Hematopoietic multipotent progenitor cell treated with erythropoietin and hydrocortisone succinate and interleukin-3 and kit ligand, for 4 days (in vitro differentiated cells): ENCODE results near the gene P2RX7.
"Not testable (repeated sequence)": the region's sequence is repeated elsewhere in the genome, so short reads cannot be mapped to it uniquely, and the experiment has no call there.

Experiments used
- DNase-seq: peaks from one replicate; pipeline ENCODE4 v3.0.0-alpha.2; 2015

Gene P2RX7

DNA sequence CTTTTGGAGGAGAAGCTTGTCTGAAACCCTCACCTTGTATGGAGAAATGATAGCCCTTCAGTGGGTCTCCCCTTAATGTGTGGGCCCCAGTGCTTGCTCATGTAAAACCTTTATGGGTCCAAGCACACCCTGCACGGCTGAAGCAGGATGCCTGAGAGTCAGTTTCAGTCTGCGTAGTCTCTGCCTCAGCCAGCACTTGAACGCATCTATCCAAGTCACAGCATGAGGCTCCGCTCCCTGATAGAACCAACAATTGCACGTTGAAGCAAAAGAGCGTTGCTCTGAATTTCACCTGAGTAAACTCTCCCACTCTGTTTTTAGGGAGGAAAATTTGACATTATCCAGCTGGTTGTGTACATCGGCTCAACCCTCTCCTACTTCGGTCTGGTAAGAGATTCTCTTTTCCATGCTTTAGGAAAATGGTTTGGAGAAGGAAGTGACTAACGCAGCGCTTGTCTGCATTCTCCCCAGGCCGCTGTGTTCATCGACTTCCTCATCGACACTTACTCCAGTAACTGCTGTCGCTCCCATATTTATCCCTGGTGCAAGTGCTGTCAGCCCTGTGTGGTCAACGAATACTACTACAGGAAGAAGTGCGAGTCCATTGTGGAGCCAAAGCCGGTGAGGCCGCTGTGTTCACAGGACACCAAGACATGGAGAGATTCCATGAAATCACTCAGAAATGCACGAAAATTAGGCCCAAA lies 44.3 kb downstream of the P2RX7 start:
- DNase-seq, result no peak

DNA sequence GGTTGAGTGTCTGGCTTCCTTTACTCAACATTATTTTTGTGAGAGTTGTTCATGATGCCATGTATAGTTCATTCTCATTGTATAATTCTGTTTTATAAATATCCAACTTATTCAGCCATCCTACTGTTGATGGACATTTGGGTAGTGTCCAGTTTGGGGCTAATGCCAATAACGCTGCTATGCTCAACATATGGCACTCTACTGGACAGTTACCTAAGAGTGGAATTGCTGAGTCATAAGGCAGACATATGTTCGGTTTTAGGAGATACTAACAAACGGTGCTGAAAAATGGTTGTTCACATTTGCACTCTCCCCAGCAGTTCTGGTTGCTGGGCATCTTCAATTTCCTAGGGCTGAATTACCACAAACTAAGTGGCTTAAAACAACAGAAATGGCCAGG lies 48.5 kb downstream of the P2RX7 start:
- no peak for DNase-seq

DNA sequence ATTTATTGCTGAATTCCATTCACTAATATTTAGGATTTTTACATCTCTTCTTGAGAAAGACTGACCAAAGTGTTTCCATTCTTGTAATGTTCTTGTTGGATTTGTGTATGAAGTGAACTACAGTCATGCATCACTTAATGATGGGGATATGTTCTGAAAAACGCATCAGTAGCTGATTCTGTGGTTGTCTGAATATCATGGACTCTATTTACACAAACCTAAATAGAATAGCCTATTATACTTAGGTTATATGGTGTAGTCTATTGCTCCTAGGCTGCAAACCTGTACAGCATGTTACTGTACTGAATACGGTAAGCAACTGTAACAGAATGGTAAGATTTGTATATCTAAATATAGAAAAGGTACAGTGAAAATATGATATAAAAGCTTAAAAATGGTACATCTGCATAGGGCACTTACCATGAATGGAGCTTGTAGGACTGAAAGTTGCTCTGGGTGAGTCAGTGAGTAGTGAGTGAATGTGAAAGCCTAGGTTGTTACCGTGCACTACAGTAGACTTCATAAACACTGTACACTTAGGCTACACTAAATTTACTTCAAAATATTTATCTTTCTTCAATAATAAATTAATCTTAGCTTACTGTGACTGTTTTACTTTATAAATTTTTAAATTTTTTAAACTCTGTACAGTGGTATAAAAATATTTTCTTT lies 49.7 kb downstream of the P2RX7 start:
- DNase-seq, result no peak

DNA sequence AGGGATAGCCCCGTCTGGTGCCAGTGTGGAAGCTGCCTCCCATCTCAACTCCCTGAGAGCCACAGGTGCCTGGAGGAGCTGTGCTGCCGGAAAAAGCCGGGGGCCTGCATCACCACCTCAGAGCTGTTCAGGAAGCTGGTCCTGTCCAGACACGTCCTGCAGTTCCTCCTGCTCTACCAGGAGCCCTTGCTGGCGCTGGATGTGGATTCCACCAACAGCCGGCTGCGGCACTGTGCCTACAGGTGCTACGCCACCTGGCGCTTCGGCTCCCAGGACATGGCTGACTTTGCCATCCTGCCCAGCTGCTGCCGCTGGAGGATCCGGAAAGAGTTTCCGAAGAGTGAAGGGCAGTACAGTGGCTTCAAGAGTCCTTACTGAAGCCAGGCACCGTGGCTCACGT lies 51.7 kb downstream of the P2RX7 start:
- no peak for DNase-seq

DNA sequence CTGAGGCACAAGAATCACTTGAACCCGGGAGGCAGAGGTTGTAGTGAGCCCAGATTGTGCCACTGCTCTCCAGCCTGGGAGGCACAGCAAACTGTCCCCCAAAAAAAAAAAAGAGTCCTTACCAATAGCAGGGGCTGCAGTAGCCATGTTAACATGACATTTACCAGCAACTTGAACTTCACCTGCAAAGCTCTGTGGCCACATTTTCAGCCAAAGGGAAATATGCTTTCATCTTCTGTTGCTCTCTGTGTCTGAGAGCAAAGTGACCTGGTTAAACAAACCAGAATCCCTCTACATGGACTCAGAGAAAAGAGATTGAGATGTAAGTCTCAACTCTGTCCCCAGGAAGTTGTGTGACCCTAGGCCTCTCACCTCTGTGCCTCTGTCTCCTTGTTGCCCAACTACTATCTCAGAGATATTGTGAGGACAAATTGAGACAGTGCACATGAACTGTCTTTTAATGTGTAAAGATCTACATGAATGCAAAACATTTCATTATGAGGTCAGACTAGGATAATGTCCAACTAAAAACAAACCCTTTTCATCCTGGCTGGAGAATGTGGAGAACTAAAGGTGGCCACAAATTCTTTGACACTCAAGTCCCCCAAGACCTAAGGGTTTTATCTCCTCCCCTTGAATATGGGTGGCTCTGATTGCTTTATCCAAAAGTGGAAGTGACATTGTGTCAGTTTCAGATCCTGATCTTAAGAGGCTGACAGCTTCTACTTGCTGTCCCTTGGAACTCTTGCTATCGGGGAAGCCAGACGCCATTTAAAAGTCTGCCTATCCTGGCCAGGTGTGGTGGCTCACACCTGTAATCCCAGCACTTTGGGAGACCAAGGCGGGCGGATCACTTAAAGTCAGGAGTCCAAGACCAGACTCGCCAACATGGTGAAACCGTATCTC lies 52.6 kb downstream of the P2RX7 start:
- peak; percentile 32 for DNase-seq

DNA sequence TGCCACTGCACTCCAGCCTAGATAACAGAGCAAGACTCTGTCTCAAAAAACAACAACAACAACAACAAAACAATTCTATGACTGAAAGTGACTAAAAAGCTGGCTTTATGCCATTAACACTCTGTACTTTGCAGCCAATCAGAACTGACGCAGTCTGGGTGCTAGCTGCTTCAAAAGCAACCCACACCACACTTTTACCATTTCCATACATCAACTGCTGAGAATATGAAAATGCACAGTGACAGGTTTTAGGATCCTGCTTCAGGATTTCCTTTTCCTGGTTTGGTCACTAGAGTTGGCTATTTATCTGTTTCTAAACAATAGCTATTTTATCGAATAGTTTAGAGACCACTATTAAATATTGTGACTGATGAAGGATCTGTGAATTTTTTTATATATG lies 54.1 kb downstream of the P2RX7 start:
- DNase-seq, result no peak

DNA sequence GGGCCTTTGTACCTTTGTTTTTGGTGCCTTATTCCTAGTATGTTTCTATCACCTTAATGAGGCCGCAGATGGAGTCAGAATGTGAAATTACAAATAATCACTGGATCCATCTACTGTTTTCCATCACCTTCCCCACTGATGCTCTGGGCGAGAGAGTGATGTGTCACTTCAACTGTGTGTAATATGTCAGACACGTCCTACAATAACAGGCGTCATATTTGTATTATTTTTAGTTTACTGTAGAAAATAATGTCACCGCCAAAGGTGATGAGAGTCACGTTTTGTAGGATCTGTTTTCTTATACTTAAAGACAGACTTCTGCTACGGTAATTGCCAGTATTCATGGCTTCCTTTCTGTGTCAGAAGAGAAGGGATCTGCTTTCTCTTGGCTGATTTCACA lies 54.8 kb downstream of the P2RX7 start:
- DNase-seq, result no peak

DNA sequence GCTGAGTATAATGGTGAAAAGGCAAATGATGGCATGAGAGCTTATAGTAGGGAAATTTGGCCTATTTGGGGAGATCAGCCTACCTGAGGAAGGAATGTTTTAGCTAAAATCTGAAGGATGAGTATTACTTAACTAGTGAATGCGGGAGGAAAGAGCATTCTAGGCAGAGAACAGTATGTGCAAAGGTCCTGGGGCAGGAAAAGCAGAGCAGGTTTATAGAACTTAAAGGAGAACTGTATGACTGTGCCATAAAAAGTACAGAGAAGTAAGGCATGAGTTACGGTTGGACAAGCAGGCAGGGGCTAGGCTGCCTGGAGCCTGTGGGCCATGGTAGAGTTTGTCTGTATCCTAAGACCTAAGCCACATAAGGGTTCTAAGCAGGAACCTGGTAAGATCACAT lies 55.6 kb downstream of the P2RX7 start:
- DNase-seq, result no peak

DNA sequence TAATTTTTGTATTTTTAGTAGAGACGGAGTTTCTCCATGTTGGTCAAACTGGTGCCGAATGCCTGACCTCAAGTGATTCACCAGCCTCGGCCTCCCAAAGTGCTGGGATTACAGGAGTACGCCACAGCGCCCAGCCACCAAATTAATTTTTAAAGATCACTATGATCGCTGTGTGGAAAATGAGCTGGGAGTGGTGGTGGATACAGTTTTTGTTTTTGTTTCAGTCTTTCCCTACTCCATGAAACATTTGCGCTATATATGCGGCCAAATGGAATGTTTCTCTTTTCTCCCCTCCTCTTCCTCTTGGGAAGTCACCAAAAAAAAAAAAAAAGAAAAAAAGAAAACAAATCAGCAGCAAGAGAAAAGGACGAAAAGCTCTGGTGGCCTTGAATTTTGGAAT lies 56.5 kb downstream of the P2RX7 start:
- no peak for DNase-seq

DNA sequence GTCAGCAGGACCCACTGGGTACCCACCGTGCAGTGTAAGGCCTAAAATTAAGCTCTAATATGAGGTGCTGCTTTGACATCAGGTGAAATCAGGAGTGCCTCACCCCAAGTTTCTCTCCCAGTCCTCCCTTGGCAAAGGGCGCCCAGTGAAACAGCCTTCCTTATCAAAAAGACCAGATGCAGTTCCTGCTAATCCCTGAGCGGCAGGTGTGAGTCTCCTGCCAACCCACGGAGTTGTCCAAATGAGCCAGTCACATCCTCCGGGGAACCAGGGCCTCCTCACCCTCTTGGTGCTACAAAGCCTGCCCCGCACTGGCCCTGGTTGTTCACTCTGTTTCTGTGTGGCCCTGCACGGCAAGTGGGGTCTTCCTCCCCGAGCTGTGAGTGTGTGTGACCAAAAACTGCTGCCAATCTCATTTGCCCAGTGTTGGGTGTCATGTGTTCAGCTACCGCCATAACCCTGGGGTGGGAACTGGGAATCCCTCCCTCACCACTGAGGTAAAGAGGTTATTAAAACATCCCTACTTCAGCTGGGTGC lies 57.0 kb downstream of the P2RX7 start:
- DNase-seq, result peak; percentile 71

DNA sequence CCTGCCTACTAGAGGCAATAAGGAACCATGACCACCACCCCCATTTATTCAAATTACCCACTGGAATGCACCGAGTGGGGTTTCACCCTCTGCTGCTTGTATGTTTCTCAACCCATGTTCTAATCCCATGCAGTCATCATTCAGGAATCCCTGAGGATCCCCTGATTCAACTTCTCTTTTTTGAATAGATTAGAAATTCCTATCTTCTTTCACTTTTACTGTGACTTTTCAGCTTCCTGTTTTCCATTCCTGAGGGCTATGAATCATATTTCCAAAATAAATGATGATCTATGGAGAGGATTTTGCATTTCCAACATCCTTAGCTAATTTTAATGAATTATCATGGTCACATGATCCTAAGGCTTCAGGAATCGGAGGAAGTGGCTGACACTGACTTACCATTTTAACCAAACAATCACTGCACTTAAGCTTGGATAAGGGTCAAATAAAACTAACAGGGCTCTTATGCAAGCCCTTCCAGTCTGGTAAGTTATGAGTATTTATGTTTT lies 57.9 kb downstream of the P2RX7 start:
- DNase-seq, result no peak

DNA sequence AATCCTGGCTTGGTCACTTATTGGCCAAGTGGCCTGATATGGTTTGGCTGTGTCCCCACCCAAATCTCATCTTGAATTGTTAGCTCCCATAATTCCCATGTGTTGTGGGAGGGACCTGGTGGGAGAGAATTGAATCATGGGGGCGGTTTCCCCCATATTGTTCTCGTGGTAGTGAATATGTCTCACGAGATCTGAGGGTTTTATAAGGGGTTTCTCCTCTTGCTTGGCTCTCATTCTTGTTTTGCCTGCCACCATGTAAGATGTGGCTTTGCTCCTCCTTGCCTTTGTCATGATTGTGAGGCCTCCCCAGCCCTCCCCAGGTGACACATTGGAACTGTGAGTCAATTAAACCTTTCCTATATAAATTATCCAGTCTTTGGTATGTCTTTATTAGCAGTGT lies 58.5 kb downstream of the P2RX7 start:
- DNase-seq, result no peak

DNA sequence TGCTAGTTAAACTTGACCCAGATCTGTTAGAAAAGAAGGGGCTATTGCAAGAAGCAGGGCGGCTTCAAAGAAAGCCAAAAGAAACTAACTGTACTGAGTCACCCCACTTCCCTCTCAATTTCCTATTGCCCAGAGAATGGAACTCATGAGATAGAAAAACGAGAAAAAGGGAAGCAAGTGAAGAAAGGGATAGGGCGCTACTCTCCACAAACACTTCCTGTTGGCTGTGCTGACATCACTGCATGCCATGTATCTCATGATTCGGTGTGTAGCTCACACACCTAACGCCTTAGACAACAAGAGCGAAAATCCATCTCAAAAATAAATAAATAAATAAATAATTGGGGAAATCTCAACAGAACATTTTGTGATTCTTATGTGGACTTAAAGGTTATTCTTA lies 64.2 kb downstream of the P2RX7 start:
- DNase-seq, result peak; percentile 84

DNA sequence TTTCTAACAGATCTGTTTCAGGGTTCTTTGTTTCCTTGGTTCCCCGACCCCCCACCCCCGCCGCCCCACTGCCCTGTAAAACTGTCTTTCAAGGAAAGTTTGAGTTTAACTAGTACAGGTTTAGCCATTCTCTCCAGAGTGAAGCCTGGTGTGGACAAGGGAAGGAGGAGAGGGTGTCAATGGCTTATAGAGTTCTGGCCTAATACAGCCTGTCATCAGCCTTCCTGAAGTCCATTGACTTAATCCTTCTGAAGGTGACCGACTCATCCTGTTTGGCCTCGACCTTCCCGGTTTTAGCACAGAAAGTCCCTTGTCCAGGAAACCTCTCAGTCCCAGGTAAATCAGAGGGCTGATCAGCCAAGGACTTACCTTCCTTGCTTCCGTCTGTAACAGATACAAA lies 66.3 kb downstream of the P2RX7 start:
- DNase-seq, result no peak

DNA sequence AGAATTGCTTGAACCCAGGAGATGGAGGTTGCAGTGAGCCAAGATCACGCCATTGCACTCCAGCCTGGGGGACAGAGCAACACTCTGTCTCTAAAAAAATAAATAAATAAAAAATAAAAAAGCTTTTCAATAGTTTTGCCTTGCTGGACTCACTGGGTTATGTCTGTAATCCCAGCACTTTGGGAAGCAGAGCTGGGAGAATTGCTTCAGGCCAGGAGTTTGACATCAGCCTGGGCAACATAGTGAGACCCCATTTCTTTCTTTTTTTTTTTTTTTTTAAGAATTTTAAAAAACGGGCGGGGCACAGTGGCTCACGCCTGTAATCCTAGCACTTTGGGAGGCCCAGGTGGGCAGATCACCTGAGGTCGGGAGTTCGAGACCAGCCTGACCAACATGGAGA lies 68.5 kb downstream of the P2RX7 start:
- not testable (repeated sequence) for DNase-seq

DNA sequence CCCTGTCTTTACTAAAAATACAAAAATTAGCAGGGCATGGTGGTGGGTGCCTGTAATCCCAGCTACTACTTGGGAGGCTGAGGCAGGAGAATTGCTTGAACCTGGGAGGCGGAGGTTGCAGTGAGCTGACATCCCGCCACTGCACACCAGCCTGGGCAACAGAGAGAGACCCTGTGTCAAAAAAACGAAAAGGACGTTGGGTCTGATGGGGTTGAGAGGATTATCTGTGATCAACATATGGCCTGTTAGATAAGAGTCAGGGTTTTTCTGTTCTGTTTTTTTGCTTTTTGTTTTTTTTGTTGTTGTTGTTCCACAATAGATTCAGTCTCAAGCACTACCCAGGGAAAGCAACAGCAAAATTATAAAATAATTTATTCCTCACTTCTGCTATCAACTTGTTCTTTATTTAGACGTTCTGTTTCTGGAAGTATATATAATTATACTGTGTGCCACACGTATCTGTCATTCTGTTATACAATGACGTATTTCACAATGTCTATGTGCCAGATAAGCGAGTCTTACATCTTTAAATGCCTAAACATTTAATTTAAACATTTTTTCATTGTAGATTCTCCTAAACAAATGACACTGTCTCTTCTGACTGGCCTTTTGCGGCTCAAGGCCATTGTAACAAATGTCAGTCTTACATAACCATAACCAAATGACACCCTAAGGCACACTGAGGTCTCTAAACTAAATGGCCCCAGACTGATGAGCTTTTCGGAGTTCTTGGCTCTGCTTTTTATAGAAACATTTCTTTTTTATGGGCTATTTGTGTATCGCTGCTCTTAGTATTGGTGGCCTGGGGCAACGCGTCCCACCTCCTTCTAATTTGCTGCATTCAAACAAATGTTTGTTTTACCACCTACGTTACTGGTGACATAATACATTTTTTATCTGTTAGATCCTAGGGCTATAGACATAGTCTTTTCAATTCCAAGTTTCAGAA lies 70.0 kb downstream of the P2RX7 start:
- DNase-seq, result peak; percentile 83

DNA sequence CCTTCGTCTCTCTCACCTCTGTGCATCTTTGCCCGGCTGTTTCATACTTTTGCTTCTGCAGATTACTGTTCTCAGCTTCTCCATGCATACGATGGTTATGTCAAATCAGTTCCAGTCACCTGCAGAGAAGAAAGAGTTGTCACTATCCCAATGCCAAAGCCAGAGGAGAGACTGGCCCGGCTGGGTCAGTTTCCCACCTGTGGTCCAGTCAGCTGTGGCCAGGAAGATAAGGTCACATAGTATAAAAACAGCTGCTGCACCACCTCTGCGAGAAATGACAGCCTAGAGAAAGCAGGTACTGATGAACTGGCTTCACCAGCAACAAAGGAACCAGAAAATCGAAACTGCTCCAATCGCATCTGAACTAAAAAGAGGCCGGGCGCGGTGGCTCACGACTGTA lies 70.8 kb downstream of the P2RX7 start:
- DNase-seq, result no peak

DNA sequence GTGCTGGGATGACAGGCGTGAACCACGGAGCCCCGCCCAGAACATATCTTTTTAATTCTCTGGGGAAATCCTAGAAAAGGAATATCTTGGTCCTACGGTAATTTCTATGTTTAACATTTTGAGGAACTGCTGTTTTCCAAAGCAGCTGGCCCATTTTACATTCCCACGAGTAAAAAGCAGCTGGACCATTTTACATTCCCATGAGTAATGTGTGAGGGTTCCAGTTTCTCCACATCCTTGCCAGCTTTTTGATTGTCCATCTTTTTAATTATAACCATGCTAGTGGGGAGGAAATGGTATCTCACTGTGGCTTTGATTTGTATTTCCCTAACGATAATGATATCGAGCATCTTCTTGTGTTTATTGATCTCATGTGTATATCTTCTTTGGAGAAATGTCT lies 72.8 kb downstream of the P2RX7 start:
- DNase-seq, result no peak

DNA sequence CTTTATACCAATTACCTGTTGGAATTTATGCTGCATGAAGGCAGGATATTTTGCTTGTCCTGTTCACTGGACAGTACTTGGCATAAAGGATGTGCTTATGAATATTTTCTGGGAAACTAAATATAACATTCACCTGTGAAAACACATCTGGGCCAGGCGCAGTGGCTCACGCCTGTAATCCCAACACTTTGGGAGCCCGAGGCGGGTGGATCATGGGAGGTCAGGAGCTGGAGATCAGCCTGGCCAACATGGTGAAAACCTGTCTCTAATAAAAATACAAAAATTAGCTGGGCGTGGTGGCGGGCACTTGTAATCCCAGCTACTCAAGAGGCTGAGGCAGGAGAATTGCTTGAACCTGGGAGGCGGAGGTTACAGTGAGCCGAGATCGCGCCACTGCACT lies 75.9 kb downstream of the P2RX7 start:
- not testable (repeated sequence) for DNase-seq

DNA sequence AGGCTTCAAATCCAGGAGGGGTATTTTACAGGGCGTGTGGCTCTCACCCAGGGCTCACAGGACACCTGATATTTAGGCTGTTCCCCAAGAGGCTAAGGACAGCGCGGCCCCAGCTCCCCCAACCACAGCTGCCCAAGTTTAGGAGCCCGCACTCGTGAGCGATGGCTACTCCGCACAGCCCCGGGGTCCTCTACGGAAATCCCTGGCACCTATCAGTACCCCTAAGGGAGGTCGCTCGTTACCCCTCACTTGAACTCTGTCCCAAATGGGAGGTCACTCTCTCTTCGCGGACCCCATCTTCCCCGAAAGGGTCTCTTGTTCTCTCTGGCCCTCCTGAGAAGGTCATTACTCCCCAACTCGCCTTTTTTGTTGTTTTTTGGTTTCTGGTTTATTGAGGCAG lies 76.5 kb downstream of the P2RX7 start:
- DNase-seq, result no peak

DNA sequence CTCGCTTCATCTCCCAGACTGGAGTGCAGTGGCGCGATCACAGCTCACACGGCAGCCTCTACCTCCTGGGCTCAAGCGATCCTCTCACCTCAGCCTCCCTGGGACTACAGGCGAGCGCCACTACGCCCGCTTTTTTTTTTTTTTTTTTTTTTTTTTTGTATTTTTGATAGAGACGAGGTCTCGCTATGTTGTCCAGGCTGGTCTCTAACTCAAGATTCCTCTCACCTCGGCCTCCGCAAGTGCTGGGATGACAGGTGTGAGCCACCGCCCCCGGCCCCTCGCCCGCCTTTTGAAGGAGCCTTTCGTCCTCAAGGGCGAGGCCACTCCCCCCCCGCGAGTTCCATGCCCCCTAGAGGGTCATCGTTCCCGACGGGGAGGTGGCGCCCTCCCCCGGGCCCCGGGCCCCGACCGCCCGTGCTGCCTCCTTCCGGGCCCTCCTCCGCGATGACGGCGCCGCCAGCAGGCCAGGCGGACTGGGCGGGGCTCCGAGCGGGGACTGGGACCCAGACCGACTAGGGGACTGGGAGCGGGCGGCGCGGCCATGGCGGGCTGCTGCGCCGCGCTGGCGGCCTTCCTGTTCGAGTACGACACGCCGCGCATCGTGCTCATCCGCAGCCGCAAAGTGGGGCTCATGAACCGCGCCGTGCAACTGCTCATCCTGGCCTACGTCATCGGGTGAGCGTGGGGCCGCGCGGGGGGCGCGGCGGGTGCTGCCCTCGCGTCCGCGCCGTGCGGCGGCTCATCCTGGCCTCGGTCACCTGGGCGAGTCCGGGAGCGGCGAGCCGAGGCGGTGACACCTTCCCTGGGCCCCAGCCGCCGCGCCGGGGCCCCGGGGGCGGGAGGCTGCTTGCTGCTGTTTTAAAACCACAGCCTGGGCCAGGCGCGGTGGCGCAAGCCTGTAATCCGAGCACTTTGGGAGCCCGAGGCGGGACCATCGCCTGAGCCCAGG lies 77.2 kb downstream of the P2RX7 start, which contains the start of gene P2RX4:
Gene P2RX4 (plus strand): TSS at position 506 of the 949 bp plus-strand sequence. CDS start 36 bp downstream, at position 542.
- peak; percentile 95 for DNase-seq
